Tibial nerve (tissue), 4 donors: ENCODE results near the gene DCAF11.

Experiments
- EP300 ChIP-seq, 2 donors: sonication (generic); formaldehyde crosslinking; IDR thresholded peaks; one replicate each; pipeline ENCODE4 v1.6.1; 2017; ENCODE audit warnings: antibody characterized with exemption in 2 of 2, mild to moderate bottlenecking in 1 of 2
- POLR2A ChIP-seq, 2 donors: fragments of 450-650 bp; IDR thresholded peaks; one replicate each; pipeline ENCODE4 v1.6.1; 2017; ENCODE audit warnings: antibody characterized with exemption in 2 of 2, mild to moderate bottlenecking in 2 of 2, moderate library complexity in 2 of 2
- TF ChIP-seq, protein P1 (sequence below), 5 experiments: fragments of 200-600 bp in 3 of 5; fragments of 450-650 bp in 2 of 5; sonication (generic) in 3 of 5; IDR thresholded peaks; one replicate each; pipeline ENCODE4 v1.5.1; 2016 to 2019; ENCODE audit warnings: antibody characterized with exemption in 5 of 5, mild to moderate bottlenecking in 3 of 5, moderate library complexity in 2 of 5

GRCh38 chr14:24135584-24135833 is 20.9 kb downstream of the DCAF11 start:
- TF ChIP-seq POLR2A (IDR thresholded peaks at IDR 0.05) (no peak), EP300 (IDR thresholded peaks at IDR 0.05) (no peak)
- TF ChIP-seq, protein P1, sequence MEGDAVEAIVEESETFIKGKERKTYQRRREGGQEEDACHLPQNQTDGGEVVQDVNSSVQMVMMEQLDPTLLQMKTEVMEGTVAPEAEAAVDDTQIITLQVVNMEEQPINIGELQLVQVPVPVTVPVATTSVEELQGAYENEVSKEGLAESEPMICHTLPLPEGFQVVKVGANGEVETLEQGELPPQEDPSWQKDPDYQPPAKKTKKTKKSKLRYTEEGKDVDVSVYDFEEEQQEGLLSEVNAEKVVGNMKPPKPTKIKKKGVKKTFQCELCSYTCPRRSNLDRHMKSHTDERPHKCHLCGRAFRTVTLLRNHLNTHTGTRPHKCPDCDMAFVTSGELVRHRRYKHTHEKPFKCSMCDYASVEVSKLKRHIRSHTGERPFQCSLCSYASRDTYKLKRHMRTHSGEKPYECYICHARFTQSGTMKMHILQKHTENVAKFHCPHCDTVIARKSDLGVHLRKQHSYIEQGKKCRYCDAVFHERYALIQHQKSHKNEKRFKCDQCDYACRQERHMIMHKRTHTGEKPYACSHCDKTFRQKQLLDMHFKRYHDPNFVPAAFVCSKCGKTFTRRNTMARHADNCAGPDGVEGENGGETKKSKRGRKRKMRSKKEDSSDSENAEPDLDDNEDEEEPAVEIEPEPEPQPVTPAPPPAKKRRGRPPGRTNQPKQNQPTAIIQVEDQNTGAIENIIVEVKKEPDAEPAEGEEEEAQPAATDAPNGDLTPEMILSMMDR (IDR thresholded peaks at IDR 0.05), result no peak
